Fibroblast of mammary gland (primary cell): ENCODE measurements around the gene LIN7C.

Experiments
- DNase-seq: peaks from one replicate; pipeline ENCODE4 v3.0.0-alpha.2; 2010; ENCODE audit warnings: low read depth
- H3K4me3 ChIP-seq: 2 replicates; pipeline ENCODE4 v1.5.1; 2011; ENCODE audit warnings: low read depth, mild to moderate bottlenecking, low read length, moderate library complexity; ENCODE audit not compliant: control insufficient read depth
- CTCF ChIP-seq: conservative IDR thresholded peaks from 2 replicates; pipeline ENCODE4 v1.5.1; 2011; ENCODE audit warnings: low read depth, low read length, inconsistent platforms; ENCODE audit not compliant: control insufficient read depth, insufficient read depth

LIN7C gene

GRCh38 chr11:27501100-27501499 lies 5.5 kb downstream of the LIN7C start:
- DNase-seq = no peak
- H3K4me3 ChIP-seq = no peak overlapping the region
- no peak for TF ChIP-seq CTCF

GRCh38 chr11:27497911-27498310 lies 8.7 kb downstream of the LIN7C start:
- no peak for TF ChIP-seq CTCF
- H3K4me3 ChIP-seq = no peak overlapping the region
- DNase-seq = no peak

- peak; percentile 44 for DNase-seq
- H3K4me3 ChIP-seq = no peak overlapping the region
- peak; percentile 53 for TF ChIP-seq CTCF
Observed at GRCh38 chr11:27497284-27497866, 9.2 kb downstream of the LIN7C start.

- no peak for TF ChIP-seq CTCF
- DNase-seq = peak; percentile 47
- H3K4me3 ChIP-seq = no peak overlapping the region
Observed at GRCh38 chr11:27496461-27496860, 10.1 kb downstream of the LIN7C start.

GRCh38 chr11:27495710-27496300 lies 10.8 kb downstream of the LIN7C start:
- no peak for DNase-seq
- no peak overlapping the region for H3K4me3 ChIP-seq
- no peak for TF ChIP-seq CTCF

- DNase-seq = no peak
- H3K4me3 ChIP-seq = no peak overlapping the region
- TF ChIP-seq CTCF = no peak
Observed at GRCh38 chr11:27489092-27489491, 17.5 kb downstream of the LIN7C start.

GRCh38 chr11:27487706-27488105 lies 18.9 kb downstream of the LIN7C start:
- no peak for TF ChIP-seq CTCF
- H3K4me3 ChIP-seq = no peak overlapping the region
- no peak for DNase-seq
